Activated CD8-positive, alpha-beta T cell treated with anti-CD3 and anti-CD28 coated beads for 36 hours (primary cell): ENCODE results near the gene SLC35G1. TPM values are rescaled to one million over a fixed set of nuclear protein-coding genes. Genes with fewer than 3 reads are reported as not detected.

ENCODE experiments used
- ATAC-seq: fragments of 200-7000 bp; cut with Tn5 transposase; one replicate; pipeline ENCODE4 v1.10.0; 2021; ENCODE audit warnings: mild to moderate bottlenecking, moderate library complexity
- CTCF ChIA-PET: fragments of 350-600 bp; sonication (Branson Sonifier 250); formaldehyde crosslinking; loops from one replicate; lab custom pipeline; 2021; ENCODE audit warnings: antibody characterized with exemption; lab: Charles Lee
- POLR2A ChIA-PET: fragments of 350-600 bp; sonication (Branson Sonifier 250); formaldehyde crosslinking; loops from one replicate; lab custom pipeline; 2021; ENCODE audit warnings: antibody characterized with exemption; lab: Charles Lee
- DNase-seq: peaks from one replicate; pipeline ENCODE4 v3.0.0-alpha.2; 2020
- H3K27ac Mint-ChIP-seq: one replicate; pipeline ENCODE4 v1.8.0; 2021; ENCODE audit warnings: mild to moderate bottlenecking, mixed read lengths
- H3K27me3 Mint-ChIP-seq: one replicate; pipeline ENCODE4 v1.8.0; 2021; ENCODE audit warnings: mixed read lengths
- H3K36me3 Mint-ChIP-seq: one replicate; pipeline ENCODE4 v1.8.0; 2021; ENCODE audit warnings: low read depth, mixed read lengths
- H3K4me1 Mint-ChIP-seq: one replicate; pipeline ENCODE4 v1.8.0; 2021; ENCODE audit warnings: low read depth, mixed read lengths
- H3K4me3 Mint-ChIP-seq: one replicate; pipeline ENCODE4 v1.8.0; 2021; ENCODE audit warnings: mild to moderate bottlenecking, moderate library complexity, mixed read lengths
- H3K9me3 Mint-ChIP-seq: one replicate; pipeline ENCODE4 v1.8.0; 2021; ENCODE audit warnings: mixed read lengths
- CTCF ChIP-seq: fragments of 200-600 bp; IDR thresholded peaks from one replicate; pipeline ENCODE4 v1.8.0; 2022; ENCODE audit warnings: antibody characterized with exemption, mild to moderate bottlenecking
- intact Hi-C: fragments of 100-400 bp; cut with micrococcal nuclease; formaldehyde crosslinking; loops from one replicate; pipeline ENCODE4 v1.10.0; 2022
- total RNA-seq, 2 experiments: library from RNA; stranded (reverse); gene quantifications; one replicate each; pipeline ENCODE4 v1.2.3, GENCODE V29; 2021

SLC35G1 gene
- total RNA-seq, 2 experiments from 2014 or later = 2.0 to 3.2 TPM

- Mint-ChIP-seq H3K36me3 (no peaks in the 10 kb centered on the region), H3K4me1 (no peaks in the 10 kb centered on the region), H3K9me3 (no peaks in the 10 kb centered on the region), H3K27me3 (no peaks in the 10 kb centered on the region), H3K27ac (no peak overlapping the region), H3K4me3 (no peak overlapping the region)
- intact Hi-C loops = no loop called here
- CTCF ChIA-PET = no interaction called here
- TF ChIP-seq CTCF = no peak
- ATAC-seq = no peak
- POLR2A ChIA-PET = no interaction called here
- DNase-seq = no peak
Observed at GRCh38 chr10:93926613-93927012, 32.8 kb downstream of the SLC35G1 start.

- peaks cover 6% of the 10 kb centered on the region for H3K9me3 Mint-ChIP-seq
- no peak for TF ChIP-seq CTCF
- intact Hi-C loops = no loop called here
- H3K27ac Mint-ChIP-seq = no peak overlapping the region
- DNase-seq = no peak
- H3K27me3 Mint-ChIP-seq = no peaks in the 10 kb centered on the region
- POLR2A ChIA-PET = no interaction called here
- CTCF ChIA-PET = no interaction called here
- H3K4me3 Mint-ChIP-seq = no peak overlapping the region
- no peak for ATAC-seq
- H3K36me3 Mint-ChIP-seq = no peaks in the 10 kb centered on the region
- H3K4me1 Mint-ChIP-seq = no peaks in the 10 kb centered on the region
Observed at GRCh38 chr10:93938140-93938539, 44.4 kb downstream of the SLC35G1 start.

- intact Hi-C loops = no loop called here
- DNase-seq (no peak), ATAC-seq (no peak)
- TF ChIP-seq CTCF = no peak
- CTCF ChIA-PET = no interaction called here
- Mint-ChIP-seq H3K36me3 (no peaks in the 10 kb centered on the region), H3K4me3 (no peak overlapping the region), H3K4me1 (no peaks in the 10 kb centered on the region), H3K27me3 (no peaks in the 10 kb centered on the region), H3K27ac (no peak overlapping the region), H3K9me3 (peaks cover 2% of the 10 kb centered on the region)
- POLR2A ChIA-PET = interaction anchor here (0.6 kb wide), 1 partner anchor 40 kb away, joined by 3 read pairs; no protein-coding TSS in a partner anchor
Observed at GRCh38 chr10:93940881-93941280, 47.1 kb downstream of the SLC35G1 start.

- POLR2A ChIA-PET = interaction anchor here (0.6 kb wide), 1 partner anchor 40 kb away, joined by 3 read pairs; no protein-coding TSS in a partner anchor
- ATAC-seq (no peak), DNase-seq (no peak)
- Mint-ChIP-seq H3K4me1 (no peaks in the 10 kb centered on the region), H3K27me3 (no peaks in the 10 kb centered on the region), H3K27ac (no peak overlapping the region), H3K9me3 (peaks cover 2% of the 10 kb centered on the region), H3K36me3 (no peaks in the 10 kb centered on the region), H3K4me3 (no peak overlapping the region)
- TF ChIP-seq CTCF = no peak
- CTCF ChIA-PET = no interaction called here
- intact Hi-C loops = no loop called here
Observed at GRCh38 chr10:93941606-93942005, 47.8 kb downstream of the SLC35G1 start.

GRCh38 chr10:93945819-93946218, 52.0 kb downstream of the SLC35G1 start:
- ATAC-seq = no peak
- intact Hi-C loops = no loop called here

More at GRCh38 chr10:93945819-93946218, 52.0 kb downstream of the SLC35G1 start:
- CTCF ChIA-PET = no interaction called here
- no peaks in the 10 kb centered on the region for H3K9me3 Mint-ChIP-seq
- POLR2A ChIA-PET = no interaction called here
- DNase-seq = no peak
- H3K36me3 Mint-ChIP-seq = no peaks in the 10 kb centered on the region
- no peaks in the 10 kb centered on the region for H3K27me3 Mint-ChIP-seq
- no peak overlapping the region for H3K4me3 Mint-ChIP-seq
- H3K27ac Mint-ChIP-seq = no peak overlapping the region
- H3K4me1 Mint-ChIP-seq = no peaks in the 10 kb centered on the region
- no peak for TF ChIP-seq CTCF
